GM12892 (cell line): Measurements from ENCODE around the gene NAXD.

Experiments
- POLR2A ChIP-seq: IDR thresholded peaks from 2 replicates; pipeline ENCODE4 v1.6.1; 2011; ENCODE audit warnings: low read depth, low read length, control low read depth
- POLR2AphosphoS5 ChIP-seq: IDR thresholded peaks from 2 replicates; pipeline ENCODE4 v1.6.1; 2011; ENCODE audit warnings: low read depth, low read length, control low read depth
- TAF1 ChIP-seq: IDR thresholded peaks from 2 replicates; pipeline ENCODE4 v1.6.1; 2011; ENCODE audit warnings: low read depth, mild to moderate bottlenecking, control low read depth, low read length, borderline replicate concordance

DNA sequence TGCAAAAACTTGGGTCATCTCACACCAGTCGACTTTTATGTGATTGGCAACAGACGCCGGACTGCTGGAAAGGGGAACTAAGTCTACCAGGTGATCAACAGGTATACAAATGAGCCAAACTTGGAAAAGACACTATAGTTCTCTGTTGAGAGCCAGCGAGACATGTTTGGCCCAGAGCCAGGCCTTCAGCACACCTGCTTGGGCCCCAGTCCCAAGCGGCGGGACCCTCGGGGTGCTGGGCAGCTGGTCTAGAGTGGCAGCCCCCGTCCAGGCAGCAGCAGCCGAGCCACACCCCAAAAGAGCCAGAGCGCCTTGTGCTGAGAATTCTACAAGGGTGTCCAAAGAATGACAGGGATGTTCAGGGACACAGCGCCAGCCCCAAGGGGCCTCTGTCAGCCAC, 28.0 kb downstream of the NAXD start:
- TF ChIP-seq POLR2AphosphoS5 (no peak), POLR2A (no peak), TAF1 (no peak)
